PFSK-1 (cell line): ENCODE data around the gene TBC1D9.

ENCODE experiments used
- FOXP2 ChIP-seq: optimal IDR thresholded peaks from 2 replicates; pipeline ENCODE3; 2011; ENCODE audit warnings: borderline replicate concordance, control low read depth, inconsistent platforms; ENCODE audit not compliant: insufficient read depth; ENCODE audit errors: extremely low read length, extremely low read depth
- POLR2AphosphoS5 ChIP-seq: IDR thresholded peaks from 2 replicates; pipeline ENCODE4 v1.6.1; 2012; ENCODE audit warnings: low read depth, mild to moderate bottlenecking, control low read depth, low read length, moderate library complexity
- SIN3A ChIP-seq: IDR thresholded peaks from 2 replicates; pipeline ENCODE4 v1.6.1; 2012; ENCODE audit warnings: mild to moderate bottlenecking, low read length, moderate library complexity, borderline replicate concordance; ENCODE audit not compliant: insufficient read depth
- TAF1 ChIP-seq: IDR thresholded peaks from 2 replicates; pipeline ENCODE4 v1.6.1; 2012; ENCODE audit warnings: low read length, control low read depth, borderline replicate concordance; ENCODE audit not compliant: insufficient read depth
- TF ChIP-seq, protein P1 (sequence below), 2 experiments: IDR thresholded peaks; 2 replicates each; pipeline versions ENCODE4 v1.6.1 to v1.8.0; 2011 to 2012; ENCODE audit warnings: low read depth in 2 of 2, low read length in 2 of 2, control low read depth in 1 of 2, inconsistent platforms in 1 of 2, mild to moderate bottlenecking in 1 of 2, moderate library complexity in 1 of 2; ENCODE audit not compliant: insufficient read depth in 1 of 2

TBC1D9 gene

GRCh38 chr4:140622333-140622958 is 133.7 kb downstream of the TBC1D9 start:
- TF ChIP-seq SIN3A, result no peak

GRCh38 chr4:140621161-140621560 is 135.0 kb downstream of the TBC1D9 start:
- TF ChIP-seq SIN3A (no peak), TAF1 (no peak), FOXP2 (no peak), POLR2AphosphoS5 (no peak)
- TF ChIP-seq, protein P1, sequence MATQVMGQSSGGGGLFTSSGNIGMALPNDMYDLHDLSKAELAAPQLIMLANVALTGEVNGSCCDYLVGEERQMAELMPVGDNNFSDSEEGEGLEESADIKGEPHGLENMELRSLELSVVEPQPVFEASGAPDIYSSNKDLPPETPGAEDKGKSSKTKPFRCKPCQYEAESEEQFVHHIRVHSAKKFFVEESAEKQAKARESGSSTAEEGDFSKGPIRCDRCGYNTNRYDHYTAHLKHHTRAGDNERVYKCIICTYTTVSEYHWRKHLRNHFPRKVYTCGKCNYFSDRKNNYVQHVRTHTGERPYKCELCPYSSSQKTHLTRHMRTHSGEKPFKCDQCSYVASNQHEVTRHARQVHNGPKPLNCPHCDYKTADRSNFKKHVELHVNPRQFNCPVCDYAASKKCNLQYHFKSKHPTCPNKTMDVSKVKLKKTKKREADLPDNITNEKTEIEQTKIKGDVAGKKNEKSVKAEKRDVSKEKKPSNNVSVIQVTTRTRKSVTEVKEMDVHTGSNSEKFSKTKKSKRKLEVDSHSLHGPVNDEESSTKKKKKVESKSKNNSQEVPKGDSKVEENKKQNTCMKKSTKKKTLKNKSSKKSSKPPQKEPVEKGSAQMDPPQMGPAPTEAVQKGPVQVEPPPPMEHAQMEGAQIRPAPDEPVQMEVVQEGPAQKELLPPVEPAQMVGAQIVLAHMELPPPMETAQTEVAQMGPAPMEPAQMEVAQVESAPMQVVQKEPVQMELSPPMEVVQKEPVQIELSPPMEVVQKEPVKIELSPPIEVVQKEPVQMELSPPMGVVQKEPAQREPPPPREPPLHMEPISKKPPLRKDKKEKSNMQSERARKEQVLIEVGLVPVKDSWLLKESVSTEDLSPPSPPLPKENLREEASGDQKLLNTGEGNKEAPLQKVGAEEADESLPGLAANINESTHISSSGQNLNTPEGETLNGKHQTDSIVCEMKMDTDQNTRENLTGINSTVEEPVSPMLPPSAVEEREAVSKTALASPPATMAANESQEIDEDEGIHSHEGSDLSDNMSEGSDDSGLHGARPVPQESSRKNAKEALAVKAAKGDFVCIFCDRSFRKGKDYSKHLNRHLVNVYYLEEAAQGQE (IDR thresholded peaks at IDR 0.05; ENCODE audit: insufficient read depth in 1 of 2, low read depth in 2 of 2, low read length in 2 of 2), result no peak

DNA sequence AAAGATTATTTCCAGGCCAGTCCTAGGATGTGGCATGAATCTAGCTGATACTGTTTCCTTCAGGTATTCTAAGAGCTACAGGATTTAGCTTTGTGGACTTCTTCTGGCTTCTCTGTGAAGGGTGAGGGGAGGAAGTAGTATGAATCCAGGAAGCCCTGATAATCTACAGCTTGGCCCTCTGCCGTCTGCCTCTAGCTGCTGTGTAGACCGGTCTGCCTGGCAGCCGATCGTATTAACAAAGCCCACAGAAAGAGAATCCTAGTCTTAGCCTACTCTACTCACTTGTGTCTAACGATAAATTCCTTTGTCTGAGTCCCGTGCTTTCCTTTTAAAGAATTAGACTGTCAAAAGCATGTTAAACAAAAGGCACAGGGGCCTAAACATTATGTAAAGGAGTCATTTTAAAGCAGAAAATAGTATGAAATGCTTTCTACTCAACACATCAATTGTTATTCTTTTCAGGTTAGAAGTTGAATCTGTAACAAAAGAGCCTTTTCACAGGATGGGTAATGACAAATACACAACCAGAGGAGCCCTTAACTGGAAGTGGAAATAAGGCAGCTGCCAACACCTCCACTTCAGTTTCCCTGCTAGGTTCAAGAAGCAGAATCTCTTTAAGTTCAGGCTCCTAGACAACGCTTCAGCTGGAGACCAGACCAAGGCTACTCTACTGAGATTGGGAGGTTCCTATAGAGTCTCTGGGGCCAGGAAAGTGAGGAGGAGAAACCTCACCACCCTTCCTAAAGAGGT is 138.5 kb downstream of the TBC1D9 start:
- TF ChIP-seq SIN3A (no peak), POLR2AphosphoS5 (no peak), TAF1 (no peak), FOXP2 (no peak)
- TF ChIP-seq, protein P1 (IDR thresholded peaks at IDR 0.05; ENCODE audit: insufficient read depth in 1 of 2, low read depth in 2 of 2, low read length in 2 of 2), result no peak

- no peak for TF ChIP-seq FOXP2
- TF ChIP-seq, protein P1 (IDR thresholded peaks at IDR 0.05; ENCODE audit: insufficient read depth in 1 of 2, low read depth in 2 of 2, low read length in 2 of 2), result no peak
- no peak for TF ChIP-seq TAF1
- no peak for TF ChIP-seq SIN3A
- no peak for TF ChIP-seq POLR2AphosphoS5
These were observed 140.7 kb downstream of the TBC1D9 start for GRCh38 chr4:140615451-140615850.

GRCh38 chr4:140612357-140612756 is 143.8 kb downstream of the TBC1D9 start:
- TF ChIP-seq, protein P1 (IDR thresholded peaks at IDR 0.05; ENCODE audit: insufficient read depth in 1 of 2, low read depth in 2 of 2, low read length in 2 of 2), result no peak
- no peak for TF ChIP-seq TAF1
- no peak for TF ChIP-seq POLR2AphosphoS5
- TF ChIP-seq FOXP2, result no peak
- TF ChIP-seq SIN3A, result no peak
